SK-N-MC (cell line): ENCODE results near the gene ZNF593OS.

ENCODE experiments used
- DNase-seq: peaks from one replicate; pipeline ENCODE4 v3.0.0-alpha.2; 2011; ENCODE audit warnings: low read depth, low spot score
- H3K27ac ChIP-seq: fragments of 200-600 bp; sonication (generic); 2 replicates; pipeline ENCODE4 v1.5.1; 2016; ENCODE audit warnings: mixed run types
- H3K36me3 ChIP-seq: fragments of 200-600 bp; sonication (generic); 2 replicates; pipeline ENCODE4 v1.6.1; 2017; ENCODE audit warnings: antibody characterized with exemption, low read length, mixed read lengths; ENCODE audit not compliant: insufficient read depth
- H3K4me3 ChIP-seq: fragments of 200-600 bp; sonication (generic); 2 replicates; pipeline ENCODE4 v1.5.1; 2016
- H3K9ac ChIP-seq: fragments of 200-600 bp; sonication (generic); 2 replicates; pipeline ENCODE4 v1.8.0; 2017; ENCODE audit warnings: mixed run types, mixed read lengths; ENCODE audit not compliant: insufficient read length
- H3K9me3 ChIP-seq: fragments of 200-600 bp; sonication (generic); 2 replicates; pipeline ENCODE4 v1.6.1; 2017; ENCODE audit warnings: low read depth, mild to moderate bottlenecking, antibody characterized with exemption, low read length, moderate library complexity, mixed read lengths
- EZH2 ChIP-seq: fragments of 200-600 bp; sonication (generic); IDR thresholded peaks from one replicate; pipeline ENCODE4 v1.6.1; 2017; ENCODE audit warnings: antibody characterized with exemption
- FOXP2 ChIP-seq: optimal IDR thresholded peaks from 2 replicates; pipeline ENCODE3; 2011; ENCODE audit warnings: mild to moderate bottlenecking, moderate library complexity; ENCODE audit not compliant: insufficient read depth; ENCODE audit errors: extremely low read length, control extremely low read depth
- POLR2AphosphoS5 ChIP-seq: IDR thresholded peaks from 2 replicates; pipeline ENCODE4 v1.6.1; 2012; ENCODE audit warnings: mild to moderate bottlenecking, low read depth, low read length, borderline replicate concordance

The ZNF593OS gene

DNA sequence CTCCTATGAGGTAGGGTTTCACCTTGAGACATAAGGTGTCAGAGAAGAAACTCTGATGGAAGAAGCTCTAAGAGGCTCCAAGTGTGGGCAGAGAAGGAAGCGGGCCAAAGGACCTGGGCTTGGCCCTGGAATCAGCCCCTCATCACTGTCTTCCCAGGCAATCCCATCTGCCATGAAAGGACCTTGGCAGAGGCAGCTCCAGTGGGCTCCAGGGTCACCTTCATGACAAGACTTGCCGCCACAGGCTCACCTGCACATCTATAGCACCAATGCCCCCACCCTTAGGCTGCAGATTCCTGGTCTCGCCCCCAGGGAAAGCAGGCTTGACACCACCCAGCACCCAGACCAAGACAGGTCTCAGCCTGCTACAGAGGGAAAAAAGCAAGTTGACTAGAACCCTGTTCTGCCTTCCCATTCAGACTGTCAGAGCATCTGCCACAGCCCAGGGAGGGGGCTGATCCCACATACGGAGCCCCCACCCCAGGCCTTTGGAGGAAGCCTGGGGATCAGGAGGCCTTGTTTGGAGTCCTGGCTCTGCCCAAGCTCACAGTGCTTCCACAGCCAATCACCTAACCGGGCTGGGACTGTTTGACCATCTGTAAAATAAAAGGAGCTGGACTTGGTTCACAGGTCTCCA is 13.2 kb downstream of the ZNF593OS start:
- no peak for DNase-seq
- Histone ChIP-seq H3K9me3 (no peaks in the 10 kb centered on the region), H3K36me3 (no peaks in the 10 kb centered on the region), H3K27ac (no peak overlapping the region), H3K9ac (no peak overlapping the region), H3K4me3 (no peak overlapping the region)
- no peak for TF ChIP-seq POLR2AphosphoS5
- no peak for TF ChIP-seq FOXP2
- TF ChIP-seq EZH2: no peak

DNA sequence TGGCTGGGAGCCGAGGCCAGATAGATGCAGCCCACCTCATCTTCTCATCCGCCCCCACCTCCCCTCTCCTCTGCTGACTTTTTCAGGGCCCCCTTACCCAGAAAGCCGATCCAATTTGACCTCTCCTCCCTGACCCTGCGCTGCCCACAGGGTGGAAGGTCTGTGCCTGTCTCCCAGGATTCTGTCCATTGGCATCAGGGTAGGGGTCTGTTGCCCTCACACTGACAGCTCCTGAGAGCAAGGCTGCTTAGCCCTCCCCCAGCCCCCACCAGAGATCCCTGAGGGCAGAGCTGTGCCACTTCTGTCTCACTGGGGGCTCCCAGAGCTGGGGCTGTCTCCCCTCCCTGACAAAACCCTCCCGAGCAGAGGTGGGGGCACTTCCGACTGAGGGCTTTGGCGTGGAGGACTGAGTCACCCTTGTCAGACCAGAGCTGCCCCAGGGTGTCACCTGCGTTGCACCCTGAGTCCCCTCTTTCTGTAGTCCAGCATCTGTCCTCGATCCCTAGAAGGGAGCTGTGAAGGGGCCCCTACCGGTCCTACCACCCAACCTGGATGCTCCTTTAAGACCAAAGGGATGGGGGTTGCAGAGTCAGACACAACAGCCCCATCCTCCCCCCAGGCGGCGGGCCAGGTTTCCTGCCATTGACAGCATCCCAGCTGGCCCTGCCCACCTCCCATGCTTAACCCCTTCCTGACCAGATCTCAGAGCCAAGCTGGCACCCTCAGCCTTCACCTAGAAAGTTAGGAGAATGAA is 15.2 kb downstream of the ZNF593OS start:
- peak overlapping the region; percentile 28; the same call in 1 of the 2 replicates for H3K4me3 ChIP-seq
- no peaks in the 10 kb centered on the region for H3K36me3 ChIP-seq
- no peak for DNase-seq
- no peak for TF ChIP-seq POLR2AphosphoS5
- no peak overlapping the region for H3K9ac ChIP-seq
- H3K27ac ChIP-seq: no peak overlapping the region
- no peaks in the 10 kb centered on the region for H3K9me3 ChIP-seq

DNA sequence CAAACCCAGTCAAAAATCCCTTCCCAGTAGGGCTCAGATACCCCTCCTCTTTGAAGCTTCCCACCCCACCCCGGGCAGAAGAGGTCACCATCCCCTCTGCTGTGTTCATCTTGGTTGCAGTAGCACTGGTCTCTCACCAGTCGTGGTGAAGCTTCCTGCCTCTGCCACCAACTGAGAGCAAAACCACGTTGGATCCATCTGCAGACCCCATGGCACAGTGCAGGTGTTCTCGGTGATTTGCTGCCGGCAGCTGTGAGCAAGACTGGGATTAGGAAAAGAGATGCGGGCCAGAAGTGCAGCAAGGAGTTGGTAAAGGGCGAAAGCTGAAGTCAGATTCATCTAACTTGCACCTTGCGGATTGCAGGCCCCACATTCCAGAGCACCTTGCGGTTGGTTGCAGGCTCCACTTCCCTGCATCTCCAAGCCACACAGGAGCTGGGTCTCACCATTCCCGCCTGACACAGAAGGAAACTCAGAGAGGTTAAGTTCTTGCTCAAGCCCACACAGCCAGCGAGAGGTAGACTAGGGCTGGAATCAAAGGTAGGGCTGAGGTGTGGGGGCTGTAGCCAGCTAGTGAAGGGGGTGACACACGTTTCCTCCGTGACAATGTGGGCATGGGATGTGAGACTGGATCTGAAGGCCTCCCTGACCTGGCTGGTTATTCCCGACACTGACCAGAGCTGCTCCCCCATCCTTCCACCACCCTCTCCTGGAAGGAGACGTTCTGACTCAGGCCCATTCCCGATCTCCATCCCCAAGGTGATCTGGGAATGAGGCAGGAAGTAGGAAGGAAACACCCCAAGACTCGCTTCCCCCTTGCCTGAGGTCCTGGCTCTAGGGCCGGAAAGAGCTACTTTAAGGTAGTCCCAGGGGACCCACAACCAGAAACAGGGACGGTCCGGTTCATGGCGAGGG is 16.0 kb downstream of the ZNF593OS start:
- Histone ChIP-seq H3K36me3 (no peaks in the 10 kb centered on the region), H3K27ac (no peak overlapping the region), H3K4me3 (no peak overlapping the region), H3K9ac (no peak overlapping the region), H3K9me3 (no peaks in the 10 kb centered on the region)
- no peak for TF ChIP-seq POLR2AphosphoS5
- no peak for DNase-seq

DNA sequence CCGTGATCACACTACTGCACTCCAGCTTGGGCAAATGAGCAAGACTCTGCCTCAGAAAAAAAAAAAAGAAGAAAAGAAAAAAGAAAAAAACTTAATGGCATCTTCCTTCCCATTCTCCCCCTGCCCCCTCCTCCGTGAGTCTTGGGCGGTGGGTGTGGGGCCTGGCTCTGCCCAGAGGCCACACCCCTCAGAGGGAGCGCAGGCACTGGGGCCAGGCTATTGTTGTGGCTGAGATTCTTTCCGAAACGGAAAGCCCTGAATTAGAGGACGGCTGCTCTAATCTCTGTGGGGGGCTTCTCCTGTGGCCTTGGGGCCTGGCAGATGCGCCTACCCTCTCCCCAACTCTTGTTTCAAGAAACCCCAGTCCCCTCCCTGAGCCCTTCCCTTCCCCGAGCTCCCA is 16.9 kb downstream of the ZNF593OS start:
- TF ChIP-seq FOXP2: no peak
- no peak for TF ChIP-seq POLR2AphosphoS5
- no peak for TF ChIP-seq EZH2
- no peak overlapping the region for H3K9ac ChIP-seq
- no peaks in the 10 kb centered on the region for H3K36me3 ChIP-seq
- H3K27ac ChIP-seq: no peak overlapping the region
- DNase-seq: no peak
- H3K9me3 ChIP-seq: no peaks in the 10 kb centered on the region
- no peak overlapping the region for H3K4me3 ChIP-seq

DNA sequence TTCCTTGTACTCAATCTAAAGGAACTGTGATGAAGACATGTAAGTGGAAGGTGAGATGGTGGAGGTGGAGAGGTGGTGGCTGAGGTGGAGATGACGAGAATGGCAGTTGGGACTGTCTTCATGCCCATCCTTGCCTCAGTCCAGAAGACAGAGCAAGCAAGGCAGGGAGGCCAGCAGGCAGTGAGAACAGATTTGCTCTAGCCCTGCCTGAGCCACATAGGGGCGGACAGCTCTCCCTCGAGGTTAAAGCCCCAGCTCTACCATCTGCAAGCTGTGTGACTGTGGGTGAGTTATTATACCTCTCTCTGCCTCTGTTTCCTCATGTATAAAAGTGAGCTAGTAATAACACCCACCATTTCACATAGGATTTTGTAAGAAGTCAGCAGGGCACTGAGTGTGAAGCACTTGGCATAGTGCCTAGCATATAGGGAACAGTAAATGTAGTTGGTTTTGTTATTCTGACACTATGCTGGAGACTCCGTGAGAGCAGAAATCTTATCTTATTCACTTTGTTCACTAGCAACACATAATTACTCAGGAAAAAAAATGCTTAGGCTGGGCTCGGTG is 17.6 kb downstream of the ZNF593OS start:
- no peak for TF ChIP-seq POLR2AphosphoS5
- TF ChIP-seq FOXP2: no peak
- no peak for TF ChIP-seq EZH2
- Histone ChIP-seq H3K36me3 (no peaks in the 10 kb centered on the region), H3K9me3 (no peaks in the 10 kb centered on the region), H3K27ac (no peak overlapping the region), H3K9ac (no peak overlapping the region), H3K4me3 (no peak overlapping the region)
- DNase-seq: no peak

DNA sequence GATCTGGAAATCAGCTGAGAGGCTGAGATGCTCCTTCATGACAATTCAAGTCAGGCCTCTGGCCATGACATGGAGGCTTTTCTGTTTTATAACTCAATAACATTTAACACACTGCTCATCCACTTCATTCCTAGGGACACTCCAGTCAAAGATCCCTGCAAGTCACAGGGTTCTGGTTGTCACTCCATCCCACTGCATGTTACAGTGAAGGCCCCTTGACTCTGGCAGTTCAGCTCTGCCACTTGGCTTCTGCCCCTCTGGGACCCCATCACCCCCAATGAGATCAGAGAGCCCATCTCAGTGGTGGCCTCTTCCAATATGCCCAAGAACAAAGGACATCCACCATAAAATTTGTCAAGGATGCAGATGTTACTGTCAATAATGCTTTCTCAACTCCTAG is 22.7 kb downstream of the ZNF593OS start:
- no peak overlapping the region for H3K9ac ChIP-seq
- H3K27ac ChIP-seq: no peak overlapping the region
- H3K4me3 ChIP-seq: no peak overlapping the region
- no peaks in the 10 kb centered on the region for H3K9me3 ChIP-seq
- no peaks in the 10 kb centered on the region for H3K36me3 ChIP-seq
- TF ChIP-seq FOXP2 (no peak), POLR2AphosphoS5 (no peak), EZH2 (no peak)
- no peak for DNase-seq

DNA sequence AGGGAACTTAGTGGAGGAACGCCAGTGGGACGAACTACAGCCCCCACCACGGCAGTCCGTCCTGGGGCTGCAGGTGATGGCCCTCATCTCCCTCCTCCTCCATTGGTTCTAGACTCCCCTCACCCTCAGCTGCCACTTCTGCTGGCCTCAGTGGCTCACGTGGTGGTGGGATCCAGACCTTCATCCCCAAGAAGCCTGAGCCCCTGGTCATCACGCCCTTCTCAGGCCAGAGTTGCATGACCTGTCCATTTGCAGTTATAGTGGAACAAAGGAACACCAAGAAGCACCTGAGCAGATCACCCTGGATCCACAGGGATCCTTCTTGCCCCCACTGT is 25.7 kb downstream of the ZNF593OS start:
- H3K36me3 ChIP-seq: no peaks in the 10 kb centered on the region
- H3K27ac ChIP-seq: no peak overlapping the region
- no peak for TF ChIP-seq FOXP2
- TF ChIP-seq POLR2AphosphoS5: no peak
- no peak for TF ChIP-seq EZH2
- H3K4me3 ChIP-seq: no peak overlapping the region
- no peak for DNase-seq
- no peak overlapping the region for H3K9ac ChIP-seq
- no peaks in the 10 kb centered on the region for H3K9me3 ChIP-seq

DNA sequence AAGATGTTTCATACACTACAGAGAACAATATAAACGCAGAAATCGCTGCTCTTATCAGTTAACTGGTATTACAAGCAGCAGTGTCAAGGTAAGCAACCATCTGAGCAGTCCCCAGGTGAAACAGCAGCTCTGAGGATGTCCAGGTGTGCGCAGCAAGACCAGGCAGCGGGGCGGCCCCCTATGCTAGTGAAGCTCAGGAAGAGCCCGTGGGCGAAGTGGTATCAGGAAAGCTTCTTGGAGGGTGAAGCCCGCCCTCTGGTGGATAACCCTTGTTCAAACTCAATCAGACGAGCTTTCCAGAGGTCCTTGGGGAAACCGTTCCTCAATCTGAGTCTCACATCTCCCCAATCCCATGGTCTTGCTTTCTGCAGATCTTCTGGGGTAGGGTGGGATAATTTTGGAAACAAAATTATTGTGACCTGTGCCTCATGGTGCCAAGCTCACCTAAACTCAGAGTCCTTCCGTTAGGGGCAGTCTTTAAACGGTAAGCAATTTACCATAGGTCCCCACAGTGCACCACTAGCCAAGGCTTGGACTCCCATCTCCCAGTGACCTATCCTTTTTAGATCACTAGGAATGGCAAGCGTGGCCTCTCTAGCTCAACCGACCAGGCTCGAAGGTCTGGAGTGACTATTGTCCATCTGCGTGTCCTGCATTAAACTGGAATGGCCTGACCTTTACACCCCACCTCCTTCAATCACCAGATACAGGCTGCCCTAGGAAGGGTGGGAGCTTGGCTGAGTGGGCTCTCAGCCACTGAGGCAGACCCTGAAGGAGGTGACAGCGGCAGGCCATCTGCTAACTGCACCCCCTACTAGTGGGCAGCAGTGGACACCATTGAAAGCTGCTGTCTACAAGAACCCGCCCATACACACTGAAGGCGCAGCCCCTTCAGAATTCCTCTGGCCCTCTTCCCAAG is 26.3 kb downstream of the ZNF593OS start:
- peak; percentile 35 for DNase-seq
- TF ChIP-seq EZH2 (no peak), FOXP2 (no peak)
- H3K9me3 ChIP-seq: no peaks in the 10 kb centered on the region
- H3K36me3 ChIP-seq: no peaks in the 10 kb centered on the region
- H3K27ac ChIP-seq: no peak overlapping the region
- H3K4me3 ChIP-seq: no peak overlapping the region
- H3K9ac ChIP-seq: no peak overlapping the region
